ENCODE measurements around the gene ITGAE.

GRCh38 chr17:3812771-3813170 is 11.8 kb upstream of the ITGAE start:
- no peak for TF ChIP-seq GATA3 (IDR thresholded peaks at IDR 0.05; ENCODE audit: low read depth, low read length)
- no peak for TF ChIP-seq GATA2 (IDR thresholded peaks at IDR 0.05; ENCODE audit: low read depth, low read length)
